HCT116 (cell line): ENCODE results near the gene PCSK6. TPM values are rescaled to one million over a fixed set of nuclear protein-coding genes. Genes with fewer than 3 reads are reported as not detected.

ENCODE experiments used
- ATAC-seq: fragments of 200-7000 bp; cut with Tn5 transposase; 2 replicates; pipeline ENCODE4 v1.9.1; 2020; ENCODE audit warnings: mild to moderate bottlenecking, moderate library complexity
- BruUV-seq: library from RNA; stranded (reverse); fragments of 400-500 nt; replicated peaks from 2 replicates; lab custom pipeline; 2021; lab: Mats Ljungman, UMichigan
- CTCF ChIA-PET: fragments of 300-600 bp; sonication (Branson Sonifier 250); formaldehyde crosslinking; loops from one replicate; lab custom pipeline; 2021; ENCODE audit warnings: antibody characterized with exemption; lab: Charles Lee
- POLR2A ChIA-PET: fragments of 300-600, 350-600 bp; sonication (Branson Sonifier 250); formaldehyde crosslinking; loops from one replicate; lab custom pipeline; 2021; ENCODE audit warnings: antibody characterized with exemption; lab: Charles Lee
- RAD21 ChIA-PET, 2 experiments: fragments of 300-600 bp; sonication (Branson Sonifier 250); formaldehyde crosslinking; loops; one replicate each; lab custom pipeline; 2023; ENCODE audit warnings: low total read pairs in 2 of 2; ENCODE audit not compliant: uncharacterized antibody in 2 of 2, unreplicated experiment in 2 of 2, low non-redundant PET in 1 of 2; lab: Charles Lee
- DNase-seq: peaks from one replicate; pipeline ENCODE4 v3.0.0-alpha.2; 2010; ENCODE audit warnings: low read depth, low spot score
- H2AFZ ChIP-seq: fragments of 200-600 bp; shearing (Covaris generic), sonication (generic); 2 replicates; pipeline ENCODE4 v1.6.1; 2017; ENCODE audit warnings: low read depth, mixed run types, mixed read lengths, antibody characterized with exemption, low read length; ENCODE audit not compliant: poor library complexity, severe bottlenecking
- H3K27ac ChIP-seq: 2 replicates; pipeline ENCODE4 v1.5.1; 2012; ENCODE audit warnings: low read depth, low read length
- H3K27me3 ChIP-seq: fragments of 200-600 bp; sonication (generic); 2 replicates; pipeline ENCODE4 v1.6.1; 2016; ENCODE audit warnings: mixed run types, low read length, mixed read lengths; ENCODE audit not compliant: insufficient read depth
- H3K36me3 ChIP-seq, 2 experiments: fragments of 200-500 bp in 1 of 2; fragments of 200-600 bp in 1 of 2; sonication (Bioruptor generic) in 1 of 2; sonication (generic) in 1 of 2; 2 replicates each; pipeline versions ENCODE4 v1.5.1 to v1.6.1; 2014 to 2016; ENCODE audit warnings: low read length in 2 of 2, inconsistent platforms in 1 of 2, mixed read lengths in 1 of 2, mixed run types in 1 of 2; ENCODE audit not compliant: insufficient read depth in 2 of 2, control insufficient read depth in 1 of 2
- H3K4me1 ChIP-seq, 2 experiments: fragments of 200-600 bp in 1 of 2; sonication (generic) in 1 of 2; 2 replicates each; pipeline versions ENCODE4 v1.5.1 to v1.6.1; 2012 to 2017; ENCODE audit warnings: low read length in 2 of 2, inconsistent platforms in 1 of 2, mild to moderate bottlenecking in 1 of 2, mixed read lengths in 1 of 2, mixed run types in 1 of 2, moderate library complexity in 1 of 2; ENCODE audit not compliant: insufficient read depth in 2 of 2, control insufficient read depth in 1 of 2
- H3K4me2 ChIP-seq: fragments of 200-600 bp; sonication (generic); 2 replicates; pipeline ENCODE4 v1.6.1; 2017; ENCODE audit warnings: mixed run types, low read length, mixed read lengths
- H3K4me3 ChIP-seq, 2 experiments: fragments of 200-600 bp in 1 of 2; sonication (generic) in 1 of 2; replicated peaks in 1 of 2; 2 replicates each; pipeline ENCODE4 v1.5.1; 2011 to 2016; ENCODE audit warnings: low read length in 2 of 2, control low read depth in 1 of 2, low read depth in 1 of 2, mild to moderate bottlenecking in 1 of 2, mixed read lengths in 1 of 2, mixed run types in 1 of 2
- H3K79me2 ChIP-seq: fragments of 200-600 bp; sonication (generic); 2 replicates; pipeline ENCODE4 v1.6.1; 2017; ENCODE audit warnings: mild to moderate bottlenecking, mixed run types, low read length, moderate library complexity, mixed read lengths; ENCODE audit not compliant: insufficient read depth
- H3K9ac ChIP-seq: fragments of 200-600 bp; sonication (generic); 2 replicates; pipeline ENCODE4 v1.6.1; 2016; ENCODE audit warnings: low read length, mixed read lengths
- H3K9me2 ChIP-seq: fragments of 200-600 bp; sonication (generic), shearing (Covaris generic); 2 replicates; pipeline ENCODE4 v1.6.1; 2017; ENCODE audit warnings: mixed run types, mild to moderate bottlenecking, moderate library complexity; ENCODE audit not compliant: insufficient read depth
- H3K9me3 ChIP-seq, 2 experiments: fragments of 200-500 bp in 1 of 2; fragments of 200-600 bp in 1 of 2; sonication (Bioruptor generic) in 1 of 2; sonication (generic) in 1 of 2; 2 replicates each; pipeline ENCODE4 v1.6.1; 2014 to 2017; ENCODE audit warnings: low read length in 2 of 2, mixed read lengths in 2 of 2, inconsistent platforms in 1 of 2, low read depth in 1 of 2, mild to moderate bottlenecking in 1 of 2, mixed run types in 1 of 2, moderate library complexity in 1 of 2; ENCODE audit not compliant: control insufficient read depth in 1 of 2, insufficient read depth in 1 of 2
- H4K20me1 ChIP-seq: fragments of 200-600 bp; sonication (generic), shearing (Covaris generic); 2 replicates; pipeline ENCODE4 v1.6.1; 2017; ENCODE audit warnings: mixed run types, mild to moderate bottlenecking, moderate library complexity; ENCODE audit not compliant: insufficient read depth
- CBX3 ChIP-seq: IDR thresholded peaks from 2 replicates; pipeline ENCODE4 v1.6.1; 2012; ENCODE audit warnings: low read depth
- ELF1 ChIP-seq: IDR thresholded peaks from 2 replicates; pipeline ENCODE4 v1.6.1; 2012; ENCODE audit warnings: low read depth, borderline replicate concordance
- FOSL1 ChIP-seq: IDR thresholded peaks from 2 replicates; pipeline ENCODE4 v1.6.1; 2012; ENCODE audit warnings: low read depth
- JUND ChIP-seq: IDR thresholded peaks from 2 replicates; pipeline ENCODE4 v1.6.1; 2012
- RAD21 ChIP-seq: IDR thresholded peaks from 2 replicates; pipeline ENCODE4 v1.6.1; 2012; ENCODE audit warnings: low read depth, mild to moderate bottlenecking
- REST ChIP-seq: IDR thresholded peaks from 2 replicates; pipeline ENCODE4 v1.6.1; 2012; ENCODE audit warnings: low read depth
- SRF ChIP-seq: IDR thresholded peaks from 2 replicates; pipeline ENCODE4 v1.6.1; 2012; ENCODE audit warnings: low read depth
- YY1 ChIP-seq: IDR thresholded peaks from 2 replicates; pipeline ENCODE4 v1.6.1; 2011; ENCODE audit warnings: low read length, low read depth, moderate library complexity, mild to moderate bottlenecking; ENCODE audit not compliant: insufficient replicate concordance; ENCODE audit errors: extremely low read depth
- ZNF274 ChIP-seq: fragments of 200-500 bp; sonication (Bioruptor generic); IDR thresholded peaks from 2 replicates; pipeline ENCODE4 v1.6.1; 2014; ENCODE audit warnings: mild to moderate bottlenecking, low read depth, low read length, inconsistent platforms
- intact Hi-C: fragments of 100-400 bp; cut with micrococcal nuclease; formaldehyde crosslinking; loops from 2 replicates; pipeline ENCODE4 v1.10.0; 2022
- total RNA-seq: library from RNA; stranded (reverse); gene quantifications from one replicate; pipeline ENCODE4 v1.2.1, GENCODE V29; 2021; ENCODE audit not compliant: unreplicated experiment

The PCSK6 gene
- total RNA-seq, 1 experiment from 2014 or later, result 13.5 TPM

GRCh38 chr15:101399431-101399830 is 90.1 kb downstream of the PCSK6 start:
- ChIA-PET POLR2A (no interaction called here), CTCF (no interaction called here)
- intact Hi-C loops, result no loop called here

More at GRCh38 chr15:101399431-101399830, 90.1 kb downstream of the PCSK6 start:
- no peaks in the 10 kb centered on the region for H3K27me3 ChIP-seq
- no peak overlapping the region for H3K4me2 ChIP-seq
- RAD21 ChIA-PET, result no interaction called here
- H2AFZ ChIP-seq, result no peak overlapping the region
- H3K36me3 ChIP-seq, result no peaks in the 10 kb centered on the region
- no peak for TF ChIP-seq SRF
- no peak for TF ChIP-seq FOSL1
- no peak for TF ChIP-seq ZNF274
- TF ChIP-seq RAD21, result no peak
- TF ChIP-seq REST, result no peak
- no peak for TF ChIP-seq JUND
- TF ChIP-seq YY1, result no peak
- TF ChIP-seq CBX3, result no peak
- TF ChIP-seq ELF1, result no peak
- TF ChIP-seq, all 23 proteins: peak for 0
- no TSS peak for BruUV-seq
- no peaks in the 10 kb centered on the region for H3K79me2 ChIP-seq
- no peaks in the 10 kb centered on the region for H3K9me2 ChIP-seq
- H3K4me1 ChIP-seq, result no peaks in the 10 kb centered on the region
- no peak overlapping the region for H3K4me3 ChIP-seq
- no peaks in the 10 kb centered on the region for H4K20me1 ChIP-seq
- no peak overlapping the region for H3K27ac ChIP-seq
- DNase-seq (no peak), ATAC-seq (no peak)
- no peak overlapping the region for H3K9ac ChIP-seq
- H3K9me3 ChIP-seq, result no peaks in the 10 kb centered on the region
